ENCODE measurements around the gene FCN1.

GRCh38 chr9:134897584-134898170 is 20.0 kb downstream of the FCN1 start:
- no peak for TF ChIP-seq CTCF (conservative IDR thresholded peaks at IDR 0.05; ENCODE audit: low read depth, low read length)
- no peak for TF ChIP-seq EZH2 (IDR thresholded peaks at IDR 0.05; ENCODE audit: low read length, unreplicated experiment)
- no peak for TF ChIP-seq EZH2phosphoT487 (IDR thresholded peaks at IDR 0.05; ENCODE audit: borderline replicate concordance, low read length)
